Stimulated activated CD8-positive, alpha-beta memory T cell treated with anti-CD3 and anti-CD28 coated beads, Interleukin-4, amount 100 ng/mL, for 4 hours (primary cell): ENCODE measurements around the gene ZNHIT1.
A peak's percentile ranks its signal among the peaks of the same experiment; 100 is the strongest.
"Not testable (repeated sequence)": the region's sequence is repeated elsewhere in the genome, so short reads cannot be mapped to it uniquely, and the experiment has no call there.

Source experiments
- DNase-seq, 2 donors: peaks; one replicate each; pipeline ENCODE4 v3.0.0-alpha.2; 2020; ENCODE audit warnings: low read depth in 2 of 2, low spot score in 1 of 2

ZNHIT1 gene

DNA sequence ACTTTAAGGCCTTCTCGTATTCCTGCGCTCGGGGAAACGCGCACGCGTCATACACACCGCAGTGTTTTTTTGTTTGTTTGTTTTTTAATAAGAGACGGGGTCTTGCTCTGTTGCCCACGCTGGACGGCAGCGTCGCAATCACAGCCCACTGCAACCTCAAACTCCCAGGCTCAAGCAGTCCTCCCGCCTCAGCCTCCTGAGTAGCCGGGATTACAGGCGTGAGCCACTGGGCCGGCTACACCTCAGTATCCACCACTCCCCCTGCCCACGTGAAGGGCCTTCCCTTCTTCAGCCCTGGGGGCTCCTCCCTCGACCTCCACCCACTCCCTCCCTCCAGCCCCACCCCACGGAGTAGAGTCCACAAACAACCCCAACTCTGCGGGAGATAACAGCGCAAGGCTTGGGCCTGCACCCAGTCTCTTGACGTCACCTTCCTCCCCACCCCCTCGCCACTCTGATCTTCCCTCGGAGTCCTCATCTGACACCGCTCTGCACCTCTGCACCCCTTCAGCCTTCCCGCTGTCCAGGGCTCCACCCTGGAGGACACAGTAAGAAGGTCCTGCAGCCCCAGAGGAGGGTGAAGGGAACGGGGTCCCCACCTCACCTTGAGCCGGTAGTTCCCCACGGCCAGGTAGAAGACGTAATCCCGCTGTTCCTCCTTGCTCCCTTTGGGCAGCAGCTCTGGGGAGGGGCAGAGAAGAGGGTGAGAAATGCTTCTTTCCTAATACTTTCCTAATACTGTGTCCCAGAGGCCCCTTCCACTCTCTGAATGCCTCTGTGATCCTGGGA lies 22.5 kb downstream of the ZNHIT1 start:
- no peak for DNase-seq

DNA sequence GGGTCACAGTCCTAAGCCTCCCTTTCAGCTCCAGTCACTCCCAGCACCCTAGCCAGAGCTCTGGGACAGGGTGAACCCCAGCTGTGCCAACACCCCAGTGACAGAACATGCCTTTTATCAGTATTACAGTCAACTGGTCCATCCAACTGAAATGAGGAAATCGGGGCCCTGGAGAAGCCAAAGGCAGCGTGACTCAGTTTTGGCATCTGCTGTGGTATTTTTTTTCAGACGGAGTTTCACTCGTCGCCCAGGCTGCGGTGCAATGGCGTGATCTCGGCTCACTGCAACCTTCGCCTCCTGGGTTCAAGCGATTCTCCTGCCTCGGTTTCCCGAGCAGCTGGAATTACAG lies 23.0 kb downstream of the ZNHIT1 start:
- no peak for DNase-seq

DNA sequence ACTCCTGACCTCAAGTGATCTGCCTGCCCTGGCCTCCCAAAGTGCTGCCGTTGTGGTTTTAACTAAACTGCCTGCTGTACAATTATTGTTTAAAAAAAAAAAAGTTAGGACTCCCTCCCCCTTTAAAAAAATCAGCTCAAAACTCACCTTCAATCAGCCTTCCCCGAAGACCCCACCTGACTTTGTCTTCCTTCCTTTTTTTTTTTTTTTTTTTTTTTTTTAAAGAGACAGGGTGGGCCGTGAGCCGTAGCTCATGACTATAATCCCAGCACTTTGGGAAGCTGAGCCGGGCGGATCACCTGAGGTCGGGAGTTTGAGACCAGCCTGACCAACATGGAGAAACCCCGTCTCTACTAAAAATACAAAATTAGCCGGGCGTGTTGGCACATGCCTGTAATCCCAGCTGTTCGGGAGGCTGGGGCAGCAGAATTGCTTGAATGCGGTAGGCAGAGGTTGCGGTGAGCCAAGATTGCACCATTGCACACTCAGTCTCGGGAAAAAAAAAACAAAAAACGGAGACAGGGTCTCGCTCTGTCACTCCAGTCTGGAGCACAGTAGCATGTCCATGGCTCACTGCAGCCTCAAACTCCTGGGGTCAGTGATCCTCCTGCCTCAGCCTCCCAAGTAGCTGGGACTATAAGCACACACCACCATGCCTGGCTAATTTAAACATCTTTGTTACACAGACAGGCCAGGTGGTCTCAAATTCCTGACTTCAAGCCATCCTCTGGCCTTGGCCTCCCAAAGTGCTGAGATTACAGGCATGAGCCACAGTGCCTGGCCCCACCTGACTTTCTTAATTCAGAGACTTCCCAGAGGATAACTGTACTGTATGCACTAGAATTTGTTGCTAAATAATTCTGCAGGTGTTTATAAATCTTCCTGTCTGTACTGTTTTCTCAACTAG lies 23.7 kb downstream of the ZNHIT1 start:
- DNase-seq, result no peak

DNA sequence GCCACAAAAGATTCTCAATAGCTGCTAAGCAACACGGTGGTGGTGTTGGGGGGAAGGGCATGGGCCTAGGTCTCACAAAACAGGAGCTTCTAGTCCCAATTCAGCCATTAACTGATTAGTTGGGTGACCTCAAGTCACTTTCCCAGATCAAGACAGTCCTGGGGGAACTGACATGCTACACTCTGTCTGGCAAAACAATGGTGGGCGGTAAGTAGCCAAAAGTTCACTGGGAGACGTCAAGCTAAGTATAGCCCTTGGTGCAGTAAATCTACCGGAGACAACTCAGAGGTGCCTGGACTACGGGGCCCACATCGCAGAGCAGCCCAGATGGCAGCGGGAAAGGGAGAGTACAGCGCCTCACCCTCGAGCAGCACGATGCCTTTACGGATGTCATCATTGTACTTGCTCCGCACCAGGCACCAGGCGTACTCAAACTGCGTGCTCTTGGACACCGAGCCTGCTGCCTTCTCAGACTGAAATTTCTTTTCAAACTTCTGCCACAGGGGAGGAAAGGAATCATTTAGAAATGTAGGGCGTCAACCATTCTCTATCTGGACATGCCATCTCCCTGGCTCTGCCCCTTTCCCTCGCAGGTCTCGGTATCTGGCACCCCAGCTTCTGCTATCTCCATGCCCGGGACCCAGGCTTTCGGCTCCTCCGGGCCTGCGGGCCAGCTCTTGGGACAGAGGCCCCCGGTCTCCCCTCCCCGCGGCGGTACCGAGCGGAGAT lies 25.8 kb downstream of the ZNHIT1 start:
- no peak for DNase-seq

DNA sequence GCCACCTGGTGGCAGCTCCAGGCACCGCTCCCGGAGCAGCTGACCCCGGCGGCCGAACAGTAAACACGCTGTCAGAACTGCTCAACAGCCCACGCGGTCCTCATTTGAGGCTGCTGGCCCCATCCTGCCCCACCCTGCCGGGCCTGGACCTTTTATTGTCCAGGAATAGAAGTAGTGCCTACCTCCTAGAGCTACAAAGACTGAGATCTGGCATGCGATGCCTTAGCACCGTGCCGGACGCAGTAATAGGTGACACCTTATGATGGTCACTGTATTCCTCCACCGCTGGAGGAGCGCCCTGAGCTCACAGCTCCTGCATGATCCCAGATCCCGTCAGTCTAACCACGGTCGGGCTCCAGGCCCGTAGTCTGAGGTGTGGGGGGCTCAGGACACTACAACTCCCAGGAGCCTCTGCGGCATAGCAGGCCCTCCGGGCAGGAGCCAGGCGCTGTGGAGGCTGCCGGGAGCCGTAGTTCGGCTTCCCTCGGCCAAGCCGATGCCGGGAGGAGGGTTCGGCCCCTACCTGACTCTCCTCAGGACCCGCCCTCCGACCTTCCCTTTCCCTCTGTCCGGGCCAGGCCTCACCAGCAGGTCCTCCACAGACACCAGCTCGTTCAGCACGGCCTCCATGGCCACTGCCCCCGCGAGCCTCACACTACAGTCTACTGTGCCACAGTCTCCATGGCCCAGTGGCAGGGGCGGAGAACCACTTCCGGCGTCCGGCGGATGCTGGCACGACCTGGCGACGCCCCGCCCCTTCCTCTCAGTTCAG lies 26.6 kb downstream of the ZNHIT1 start, which contains the start of gene FIS1:
Gene FIS1, minus strand, starts transcription at position 707 of the 772 bp plus-strand sequence. Its CDS starts 77 bp downstream, at position 630.
- peak; percentile 79 to 83 for DNase-seq

DNA sequence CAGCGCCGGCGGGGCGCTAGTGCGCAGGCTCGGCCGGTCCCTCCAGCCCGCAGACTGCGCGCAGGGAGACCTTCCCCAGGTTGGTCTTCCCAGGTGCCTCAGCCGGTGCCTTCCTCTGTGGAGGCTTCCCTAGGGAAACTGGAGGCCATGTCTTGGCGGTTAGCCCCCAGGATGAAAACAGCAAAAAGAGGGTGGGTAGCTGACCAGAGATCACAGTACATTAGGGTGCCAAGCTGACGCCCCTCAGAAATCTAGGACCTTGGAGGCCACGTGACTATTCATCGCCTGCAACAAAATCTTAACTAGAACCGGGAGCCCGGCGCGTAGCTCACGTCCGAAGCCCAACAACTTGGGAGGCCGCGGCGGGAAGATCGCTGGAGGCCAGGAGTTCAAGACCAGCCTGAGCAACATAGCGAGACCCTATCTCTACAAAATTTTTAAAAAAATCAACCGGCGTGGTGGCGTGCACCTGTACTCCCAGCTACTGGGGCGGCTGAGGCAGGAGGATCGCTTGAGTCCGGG lies 27.2 kb downstream of the ZNHIT1 start:
- no peak for DNase-seq

DNA sequence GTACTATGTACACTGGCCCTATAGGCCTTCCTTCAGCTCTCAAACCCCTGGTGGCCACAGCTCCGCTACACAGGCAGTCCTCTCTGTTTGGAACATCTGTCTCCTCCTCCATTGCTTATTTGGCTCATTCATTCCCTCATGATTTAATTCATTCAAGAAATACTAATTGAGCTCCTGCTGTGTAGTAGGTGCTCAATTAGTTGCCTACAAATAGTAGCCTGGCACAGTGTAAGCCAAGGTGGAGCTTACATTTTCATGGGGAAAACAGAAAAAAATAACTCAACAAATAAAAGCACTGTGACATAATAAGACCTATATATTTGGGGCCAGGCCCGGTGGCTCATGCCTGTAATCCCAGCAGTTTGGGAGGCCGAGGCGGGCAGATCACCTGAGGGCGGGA lies 30.3 kb downstream of the ZNHIT1 start:
- no peak for DNase-seq

DNA sequence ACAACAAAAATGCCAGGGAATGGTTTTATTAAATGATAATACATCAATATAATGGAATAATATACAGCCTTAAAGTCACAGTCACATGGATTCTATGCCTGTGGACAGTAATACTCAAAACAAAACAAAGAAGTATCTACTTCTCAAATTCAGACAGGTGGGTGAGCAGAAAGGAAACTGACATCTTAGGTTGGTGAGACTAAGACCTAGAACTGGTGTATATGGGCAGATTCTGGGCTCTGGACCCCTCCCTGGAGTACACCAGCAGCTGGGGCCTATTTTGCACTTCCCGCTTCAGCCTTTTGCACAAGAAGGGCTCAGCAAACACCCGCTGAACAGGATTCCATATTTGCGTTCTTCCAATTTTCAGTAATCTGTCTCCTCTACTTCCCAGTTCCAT lies 32.4 kb downstream of the ZNHIT1 start:
- no peak for DNase-seq

DNA sequence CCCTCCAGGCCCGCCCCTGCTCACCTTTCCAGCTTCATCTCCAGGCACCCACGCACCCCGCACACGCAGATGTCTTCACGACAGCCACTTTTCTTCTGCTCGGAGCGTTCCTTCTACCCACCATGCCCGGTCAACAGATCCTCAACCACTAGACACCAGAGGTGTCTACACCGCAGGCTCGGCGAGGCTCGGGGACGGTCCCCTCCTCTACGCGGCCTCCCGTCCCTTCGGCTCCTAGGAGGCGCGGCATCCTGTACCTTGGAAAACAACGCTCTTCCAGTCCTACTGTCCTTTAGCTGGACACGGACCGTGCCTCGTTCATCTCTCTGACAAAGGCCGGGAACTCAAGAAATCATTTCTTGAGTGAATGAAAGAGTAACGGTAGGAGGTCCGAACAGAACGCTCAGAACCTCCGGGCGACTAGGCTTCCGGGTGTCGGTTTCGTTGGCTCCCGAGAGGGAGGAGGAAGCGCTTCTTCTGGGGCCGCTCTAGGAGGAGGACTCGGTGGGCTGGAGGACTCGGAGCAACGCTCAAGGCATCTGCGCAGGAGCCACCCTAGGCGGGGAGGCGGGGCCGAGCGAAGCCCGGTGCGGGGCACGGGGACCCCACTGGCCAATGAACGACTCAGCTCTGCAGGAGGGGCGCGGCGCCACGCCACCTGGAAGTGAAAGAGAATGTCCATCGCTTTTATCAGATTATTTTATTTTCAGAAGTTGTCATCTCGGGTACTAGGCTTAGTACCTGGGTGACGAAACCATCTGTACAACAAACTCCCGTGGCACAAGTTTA lies 34.1 kb downstream of the ZNHIT1 start:
- peak; percentile 97 to 98 for DNase-seq

DNA sequence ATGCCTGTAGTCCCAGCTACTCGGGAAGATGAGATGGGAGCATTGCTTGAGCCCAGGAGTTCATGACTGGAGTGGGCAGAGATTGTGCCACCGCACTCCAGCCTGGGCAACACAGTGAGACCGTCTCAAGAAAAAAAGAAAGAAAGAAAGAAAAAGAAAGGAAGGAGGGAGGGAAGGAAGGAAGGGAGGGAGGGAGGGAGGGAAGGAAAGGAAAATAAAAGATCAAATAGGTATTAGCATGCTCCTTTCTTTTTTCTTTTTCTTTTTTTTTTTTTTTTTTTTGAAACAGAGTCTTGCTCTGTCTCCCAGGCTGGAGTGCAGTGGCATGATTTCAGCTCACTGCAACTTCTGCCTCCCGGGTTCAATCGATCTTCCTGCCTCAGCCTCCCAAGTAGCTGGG lies 35.2 kb downstream of the ZNHIT1 start:
- not testable (repeated sequence) for DNase-seq

DNA sequence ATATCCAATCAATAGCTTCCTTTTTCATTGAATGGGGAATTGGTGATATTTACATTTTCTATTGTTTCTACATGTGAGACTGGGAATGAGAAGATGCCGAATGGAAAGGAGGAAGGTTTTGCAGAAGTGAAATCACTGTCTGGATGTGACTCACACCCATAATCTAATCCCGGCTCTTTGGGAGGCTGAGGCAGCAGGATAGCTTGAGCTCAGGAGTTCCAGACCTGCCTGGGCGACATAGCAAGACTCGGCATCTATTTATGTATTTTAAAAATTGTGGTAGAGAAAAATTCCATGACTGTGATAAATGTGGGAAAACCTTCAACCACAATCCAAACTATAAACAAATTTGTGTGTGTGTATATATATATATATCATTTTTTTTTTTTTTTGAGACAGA lies 37.8 kb downstream of the ZNHIT1 start:
- no peak for DNase-seq

DNA sequence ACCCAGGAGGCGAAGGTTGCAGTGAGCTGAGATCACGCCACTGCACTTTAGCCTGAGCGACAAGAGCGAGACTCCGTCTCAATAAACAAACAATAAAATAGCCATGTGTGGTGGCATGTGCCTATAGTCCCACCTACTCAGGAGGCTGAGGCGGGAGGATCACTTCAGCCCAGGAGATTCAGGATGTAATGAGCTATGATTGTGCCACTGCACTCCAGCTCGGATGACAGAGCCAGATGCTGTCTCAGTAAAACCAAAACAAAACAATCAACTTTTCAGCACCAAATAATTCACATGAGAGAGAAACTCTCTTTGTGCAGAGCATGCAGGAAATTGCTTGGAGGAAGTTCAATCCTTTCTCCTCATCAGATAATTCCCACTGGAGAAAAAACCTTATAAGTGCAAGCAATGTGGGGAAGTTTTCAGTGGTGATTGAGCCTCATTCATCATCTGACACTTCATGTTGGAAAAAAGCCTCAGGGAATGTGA lies 40.3 kb downstream of the ZNHIT1 start:
- no peak for DNase-seq

DNA sequence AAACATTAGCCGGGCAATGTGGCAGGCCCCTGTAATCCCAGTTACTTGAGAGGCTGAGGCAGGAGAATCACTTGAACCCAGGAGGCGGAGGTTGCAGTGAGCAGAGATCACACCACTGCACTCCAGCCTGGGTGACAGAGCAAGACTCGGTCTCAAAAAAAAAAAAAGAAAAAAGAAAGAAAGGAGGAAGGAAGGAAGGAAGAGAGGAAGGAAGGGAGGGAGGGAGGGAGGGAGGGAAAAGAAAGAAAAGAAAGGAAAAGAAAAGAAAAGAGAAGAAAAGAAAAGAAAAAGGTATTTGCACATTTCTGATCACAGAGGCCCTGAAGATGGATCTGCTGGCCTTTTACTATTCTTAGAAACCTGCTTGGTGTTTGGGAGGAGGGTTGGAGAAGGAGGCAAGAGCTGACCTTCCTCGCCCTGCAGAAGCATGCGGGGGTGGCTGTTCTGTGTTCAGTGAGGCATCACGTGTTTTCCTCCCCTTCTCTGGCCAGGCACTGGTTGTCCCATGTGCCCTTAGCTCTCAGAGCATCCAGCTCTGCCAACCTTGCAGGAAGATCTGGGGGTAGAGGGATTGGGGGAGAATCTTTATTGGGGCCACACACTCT lies 46.2 kb downstream of the ZNHIT1 start:
- not testable (repeated sequence) for DNase-seq

DNA sequence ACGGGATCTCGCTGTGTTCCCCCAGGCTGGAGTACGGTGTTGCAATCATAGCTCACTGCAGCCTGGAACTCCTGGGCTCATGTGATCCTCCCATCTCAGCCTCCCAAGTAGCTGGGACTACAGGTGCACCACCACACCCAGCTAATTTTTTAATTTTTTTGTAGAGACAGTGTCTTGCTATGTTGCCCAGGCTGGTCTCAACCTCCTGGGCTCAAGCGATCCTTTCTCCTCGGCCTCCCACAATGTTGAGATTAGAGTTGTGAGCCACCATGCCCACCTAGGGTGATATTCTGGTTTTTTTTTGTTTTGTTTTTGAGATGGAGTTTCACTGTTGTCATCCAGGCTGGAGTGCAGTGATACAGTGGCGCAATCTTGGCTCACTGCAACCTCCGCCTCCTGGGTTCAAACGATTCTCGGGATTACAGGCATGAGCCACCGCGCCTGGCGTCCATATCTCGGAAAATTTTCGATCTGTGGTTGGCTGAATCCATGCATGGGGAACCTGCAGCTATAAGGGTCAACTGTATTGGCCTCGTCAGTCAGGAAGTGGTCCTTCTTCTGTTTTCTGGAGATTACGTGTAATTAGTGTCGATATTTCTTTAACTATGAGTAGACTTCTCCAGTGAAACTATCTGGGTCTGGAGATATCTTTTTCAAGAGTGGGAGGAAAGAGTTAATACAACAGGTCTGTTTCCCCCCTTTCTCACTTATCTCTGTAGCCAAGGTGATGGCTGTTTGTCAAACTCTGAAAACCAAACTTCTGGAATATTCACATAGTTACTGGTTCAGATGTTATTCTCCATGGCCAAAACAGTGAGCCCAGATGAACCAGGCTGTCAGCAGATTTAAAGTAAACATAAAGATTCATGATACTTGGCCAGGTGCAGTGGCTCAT lies 47.9 kb downstream of the ZNHIT1 start:
- DNase-seq, result no peak

DNA sequence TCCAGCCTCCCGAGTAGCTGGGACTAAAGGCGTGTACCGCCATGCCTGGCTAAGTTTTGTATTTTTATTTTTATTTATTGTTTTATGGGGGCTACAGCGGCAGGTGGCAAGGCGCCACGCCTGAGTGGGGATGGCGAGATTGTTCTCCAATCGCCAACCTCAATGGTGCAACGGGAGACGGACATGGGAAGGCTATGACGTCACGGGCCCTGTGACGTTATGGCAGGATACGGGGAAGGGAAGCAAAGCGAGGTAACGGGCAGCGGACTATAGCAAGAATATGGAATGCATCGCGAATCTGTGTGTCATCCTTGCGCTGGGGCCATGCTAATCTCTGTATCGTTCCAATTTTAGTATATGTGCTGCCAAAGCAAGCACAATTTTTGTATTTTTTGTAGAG lies 51.7 kb downstream of the ZNHIT1 start:
- DNase-seq, result no peak

DNA sequence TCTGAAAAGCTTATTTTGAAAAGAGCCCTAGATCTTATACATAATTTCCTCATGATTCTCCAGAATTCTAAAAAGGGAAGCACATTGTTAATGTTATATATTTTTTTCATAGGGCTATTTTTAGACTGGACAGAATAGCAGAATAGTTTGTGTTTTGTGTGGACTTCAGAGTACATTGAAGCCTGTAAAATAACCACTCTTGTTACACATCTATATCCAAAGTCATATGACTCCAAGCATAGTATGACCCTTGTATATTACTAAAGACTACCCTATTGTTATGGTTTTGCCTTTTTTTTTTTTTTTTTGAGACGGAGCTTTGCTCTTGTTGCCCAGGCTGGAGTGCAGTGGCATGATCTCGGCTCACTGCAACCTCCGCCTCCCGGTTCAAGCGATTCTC lies 53.1 kb downstream of the ZNHIT1 start:
- DNase-seq, result no peak

DNA sequence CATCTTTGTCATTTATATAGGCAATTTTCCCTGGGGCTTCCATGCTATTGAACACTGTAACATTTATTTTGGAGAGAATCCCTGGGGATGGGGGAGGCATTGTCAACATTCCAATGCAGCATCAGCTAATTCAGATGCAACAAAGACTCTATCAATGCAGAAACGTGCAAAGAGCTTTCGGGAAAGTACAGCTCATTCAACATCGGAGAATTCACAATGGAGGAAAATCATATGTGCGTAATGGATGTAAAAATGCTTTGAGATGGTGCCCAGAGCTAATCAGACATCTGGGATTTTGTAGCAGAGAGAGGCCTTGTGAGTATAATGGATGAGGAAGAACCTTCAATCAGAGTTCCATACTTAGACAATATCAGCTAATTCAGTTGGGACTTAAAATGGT lies 55.2 kb downstream of the ZNHIT1 start:
- no peak for DNase-seq
